Upper lobe of left lung (tissue), 6 donors: ENCODE data around the gene CAMK1G. TPM values are rescaled to one million over a fixed set of nuclear protein-coding genes. Genes with fewer than 3 reads are reported as not detected.
A peak's percentile ranks its signal among the peaks of the same experiment; 100 is the strongest.

Source experiments
- ATAC-seq, 2 donors: fragments of 200-7000 bp; cut with Tn5 transposase; one replicate each; pipeline ENCODE4 v1.9.1; 2022; ENCODE audit warnings: mild to moderate bottlenecking in 2 of 2, moderate library complexity in 2 of 2; ENCODE audit not compliant: low FRiP score in 2 of 2
- DNase-seq, 2 donors: peaks; one replicate each; pipeline ENCODE4 v3.0.0-alpha.2; 2019 to 2020
- H3K27ac ChIP-seq, 4 donors: fragments of 200-600 bp; sonication (generic); one replicate each; pipeline ENCODE4 v1.5.1; 2016 to 2019
- H3K27me3 ChIP-seq, 4 donors: fragments of 200-600 bp; sonication (generic); one replicate each; pipeline ENCODE4 v1.5.1; 2017 to 2019
- H3K36me3 ChIP-seq, 4 donors: fragments of 200-600 bp; sonication (generic); one replicate each; pipeline ENCODE4 v1.5.1; 2016 to 2019
- H3K4me1 ChIP-seq, 4 donors: fragments of 200-600 bp; sonication (generic); one replicate each; pipeline ENCODE4 v1.5.1; 2018 to 2019
- H3K4me3 ChIP-seq, 4 donors: fragments of 200-600 bp; sonication (generic); one replicate each; pipeline ENCODE4 v1.5.1; 2017 to 2019; ENCODE audit warnings: mild to moderate bottlenecking in 2 of 4, moderate library complexity in 1 of 4
- H3K9me3 ChIP-seq, 4 donors: fragments of 200-600 bp; sonication (generic); one replicate each; pipeline ENCODE4 v1.5.1; 2018 to 2019
- EP300 ChIP-seq, 4 donors: sonication (generic); formaldehyde crosslinking; IDR thresholded peaks; one replicate each; pipeline ENCODE4 v1.5.1; 2017; ENCODE audit warnings: antibody characterized with exemption in 4 of 4, control low read depth in 2 of 4
- POLR2A ChIP-seq, 4 donors: fragments of 450-650 bp; IDR thresholded peaks; one replicate each; pipeline ENCODE4 v1.5.1; 2016 to 2017; ENCODE audit warnings: antibody characterized with exemption in 4 of 4, mild to moderate bottlenecking in 2 of 4
- POLR2AphosphoS5 ChIP-seq, 2 donors: sonication (generic); formaldehyde crosslinking; IDR thresholded peaks; one replicate each; pipeline ENCODE4 v1.5.1; 2017; ENCODE audit warnings: antibody characterized with exemption in 2 of 2
- WGBS, 2 donors: methylation state at CpG; one replicate each; pipeline ENCODE4 v1.1.5; 2017 to 2018; 5-methylcytosine and 5-hydroxymethylcytosine counted together
- total RNA-seq, 6 donors: library from RNA; depleted of rRNA in 4 of 6; stranded (reverse); fragments of >200 nt in 4 of 6; gene quantifications; one replicate each; pipeline versions ENCODE4 v1.1.0 to v1.2.1, GENCODE V29; 2016 to 2021
- TF ChIP-seq, protein P1 (sequence below), 6 experiments: fragments of 450-650 bp in 4 of 6; fragments of 200-600 bp in 2 of 6; sonication (generic) in 2 of 6; IDR thresholded peaks; one replicate each; pipeline ENCODE4 v1.5.1; 2016 to 2019; ENCODE audit warnings: antibody characterized with exemption in 6 of 6
- donor health status: DM: no; HTN: no; CAD: no; lungs with moderate emphysema.
- donor health status: DM: no; HTN: yes; CAD: no; lungs with severe emphysema.

The CAMK1G gene
- total RNA-seq, 6 donors from 2014 or later: 0.20 to 0.46 (median 0.30) TPM; not detected in 3

DNA sequence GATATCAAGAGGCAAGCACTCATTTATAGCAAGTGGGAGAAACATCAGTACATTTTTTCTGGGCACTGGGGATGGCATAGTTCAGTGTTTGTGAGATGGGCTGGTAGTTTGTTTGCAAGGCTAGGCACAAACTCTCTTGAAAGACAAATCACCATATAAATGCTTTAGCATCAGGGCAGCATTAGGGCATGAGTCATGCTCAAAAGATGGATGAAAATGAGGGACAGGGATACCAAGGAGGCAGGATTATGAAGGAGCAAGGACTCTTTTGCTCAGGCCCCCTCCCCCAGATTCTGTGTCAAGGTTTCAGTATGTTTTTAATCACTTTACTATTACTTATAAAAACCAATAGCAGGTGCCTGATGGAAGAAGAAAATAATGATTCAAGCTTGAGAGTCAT lies 43.9 kb upstream of the CAMK1G start:
- Histone ChIP-seq H3K4me3 (no peak overlapping the region), H3K36me3 (no peaks in the 10 kb centered on the region), H3K9me3 (no peaks in the 10 kb centered on the region), H3K27me3 (no peaks in the 10 kb centered on the region), H3K27ac (no peak overlapping the region), H3K4me1 (no peaks in the 10 kb centered on the region)
- TF ChIP-seq POLR2A (IDR thresholded peaks at IDR 0.05) (no peak), EP300 (IDR thresholded peaks at IDR 0.05) (no peak), POLR2AphosphoS5 (IDR thresholded peaks at IDR 0.05) (no peak)
- TF ChIP-seq, protein P1, sequence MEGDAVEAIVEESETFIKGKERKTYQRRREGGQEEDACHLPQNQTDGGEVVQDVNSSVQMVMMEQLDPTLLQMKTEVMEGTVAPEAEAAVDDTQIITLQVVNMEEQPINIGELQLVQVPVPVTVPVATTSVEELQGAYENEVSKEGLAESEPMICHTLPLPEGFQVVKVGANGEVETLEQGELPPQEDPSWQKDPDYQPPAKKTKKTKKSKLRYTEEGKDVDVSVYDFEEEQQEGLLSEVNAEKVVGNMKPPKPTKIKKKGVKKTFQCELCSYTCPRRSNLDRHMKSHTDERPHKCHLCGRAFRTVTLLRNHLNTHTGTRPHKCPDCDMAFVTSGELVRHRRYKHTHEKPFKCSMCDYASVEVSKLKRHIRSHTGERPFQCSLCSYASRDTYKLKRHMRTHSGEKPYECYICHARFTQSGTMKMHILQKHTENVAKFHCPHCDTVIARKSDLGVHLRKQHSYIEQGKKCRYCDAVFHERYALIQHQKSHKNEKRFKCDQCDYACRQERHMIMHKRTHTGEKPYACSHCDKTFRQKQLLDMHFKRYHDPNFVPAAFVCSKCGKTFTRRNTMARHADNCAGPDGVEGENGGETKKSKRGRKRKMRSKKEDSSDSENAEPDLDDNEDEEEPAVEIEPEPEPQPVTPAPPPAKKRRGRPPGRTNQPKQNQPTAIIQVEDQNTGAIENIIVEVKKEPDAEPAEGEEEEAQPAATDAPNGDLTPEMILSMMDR (IDR thresholded peaks at IDR 0.05): no peak
- DNase-seq (no peak), ATAC-seq (no peak)

DNA sequence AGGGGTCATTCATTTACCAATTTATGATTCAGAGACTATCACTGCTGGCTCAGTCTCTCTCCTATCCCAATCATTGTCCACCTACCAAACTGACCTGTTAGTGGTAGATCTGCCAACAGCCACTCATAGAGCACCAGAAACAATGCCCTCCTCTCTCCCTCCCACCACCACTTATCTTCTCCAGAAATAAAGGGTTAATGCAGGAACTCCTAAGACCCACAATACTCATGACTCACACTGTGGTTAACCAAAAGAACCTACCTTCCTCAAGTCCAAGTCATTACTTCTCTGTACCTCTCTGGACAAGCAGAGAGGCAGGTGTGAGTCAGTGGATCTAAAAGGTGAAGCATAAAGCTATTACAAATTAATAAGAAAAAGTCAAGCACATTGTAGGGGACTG lies 40.9 kb upstream of the CAMK1G start:
- no peak for ATAC-seq
- no peaks in the 10 kb centered on the region for H3K27me3 ChIP-seq

DNA sequence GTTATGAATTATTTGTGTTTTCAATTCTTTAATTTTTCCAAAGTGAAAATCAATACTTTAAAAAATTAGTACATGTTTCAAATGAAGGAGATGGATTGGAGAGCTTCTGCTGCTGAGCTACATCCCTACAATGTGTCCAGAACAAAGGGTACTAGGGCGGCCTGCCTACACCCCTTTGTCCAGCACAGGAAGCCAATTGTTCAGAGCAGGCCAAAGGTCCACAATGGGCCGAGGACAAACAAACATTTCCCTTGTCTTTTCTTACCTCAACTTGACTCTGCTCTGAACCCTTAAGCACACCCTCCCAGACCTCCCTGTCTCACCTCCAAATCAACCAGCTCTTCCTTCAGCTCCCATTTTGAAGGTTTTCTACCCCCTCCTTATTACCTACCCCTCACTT lies 39.4 kb upstream of the CAMK1G start:
- DNase-seq (no peak), ATAC-seq (no peak)
- WGBS, 2 donors: 67 to 75% methylated on average over 2 of the region's 2 CpGs
- Histone ChIP-seq H3K4me3 (no peak overlapping the region), H3K4me1 (no peaks in the 10 kb centered on the region), H3K9me3 (no peaks in the 10 kb centered on the region), H3K27ac (peak overlapping the region in 1 of 4 donors; percentile 24), H3K36me3 (no peaks in the 10 kb centered on the region), H3K27me3 (no peaks in the 10 kb centered on the region)
- no peak for TF ChIP-seq POLR2A (IDR thresholded peaks at IDR 0.05)
- TF ChIP-seq EP300 (IDR thresholded peaks at IDR 0.05): no peak
- TF ChIP-seq, protein P1 (IDR thresholded peaks at IDR 0.05): no peak
- TF ChIP-seq POLR2AphosphoS5 (IDR thresholded peaks at IDR 0.05): no peak

More for the DNA sequence above, 40.9 kb upstream of the CAMK1G start:
- no peaks in the 10 kb centered on the region for H3K9me3 ChIP-seq
- H3K4me1 ChIP-seq: no peaks in the 10 kb centered on the region
- DNase-seq: no peak
- no peak overlapping the region for H3K4me3 ChIP-seq
- H3K27ac ChIP-seq: no peak overlapping the region
- no peaks in the 10 kb centered on the region for H3K36me3 ChIP-seq
- TF ChIP-seq, protein P1 (IDR thresholded peaks at IDR 0.05): no peak
- TF ChIP-seq POLR2AphosphoS5 (IDR thresholded peaks at IDR 0.05) (no peak), EP300 (IDR thresholded peaks at IDR 0.05) (no peak), POLR2A (IDR thresholded peaks at IDR 0.05) (no peak)

DNA sequence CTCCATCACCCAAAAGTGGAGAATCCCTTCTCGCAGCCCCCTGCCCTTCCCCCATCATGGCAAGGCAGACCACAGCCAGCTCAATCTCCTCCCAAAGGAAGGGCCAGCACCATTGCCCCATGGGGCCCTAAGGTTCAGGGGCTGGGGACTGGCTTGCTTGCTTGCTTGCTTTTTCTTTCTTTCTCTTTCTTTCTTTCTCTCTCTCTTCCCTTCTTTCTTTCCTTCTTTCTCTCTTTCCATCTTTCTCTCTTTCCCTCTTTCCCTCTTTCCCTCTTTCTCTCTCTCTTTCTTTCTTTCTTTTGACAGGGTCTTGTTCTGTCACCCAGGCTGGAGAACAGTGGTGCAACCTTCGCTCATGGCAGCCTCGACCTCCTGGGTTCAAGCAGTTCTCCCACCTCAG lies 38.1 kb upstream of the CAMK1G start:
- H3K9me3 ChIP-seq: no peaks in the 10 kb centered on the region
- H3K27ac ChIP-seq: no peak overlapping the region
- H3K4me3 ChIP-seq: no peak overlapping the region
- ATAC-seq: no peak
- no peaks in the 10 kb centered on the region for H3K27me3 ChIP-seq
- no peaks in the 10 kb centered on the region for H3K36me3 ChIP-seq
- no peak for DNase-seq
- TF ChIP-seq, protein P1 (IDR thresholded peaks at IDR 0.05): no peak
- TF ChIP-seq POLR2AphosphoS5 (IDR thresholded peaks at IDR 0.05): no peak
- TF ChIP-seq EP300 (IDR thresholded peaks at IDR 0.05): no peak
- no peak for TF ChIP-seq POLR2A (IDR thresholded peaks at IDR 0.05)
- 91 to 93% methylated on average over 3 of the region's 3 CpGs for WGBS, 2 donors
- no peaks in the 10 kb centered on the region for H3K4me1 ChIP-seq

DNA sequence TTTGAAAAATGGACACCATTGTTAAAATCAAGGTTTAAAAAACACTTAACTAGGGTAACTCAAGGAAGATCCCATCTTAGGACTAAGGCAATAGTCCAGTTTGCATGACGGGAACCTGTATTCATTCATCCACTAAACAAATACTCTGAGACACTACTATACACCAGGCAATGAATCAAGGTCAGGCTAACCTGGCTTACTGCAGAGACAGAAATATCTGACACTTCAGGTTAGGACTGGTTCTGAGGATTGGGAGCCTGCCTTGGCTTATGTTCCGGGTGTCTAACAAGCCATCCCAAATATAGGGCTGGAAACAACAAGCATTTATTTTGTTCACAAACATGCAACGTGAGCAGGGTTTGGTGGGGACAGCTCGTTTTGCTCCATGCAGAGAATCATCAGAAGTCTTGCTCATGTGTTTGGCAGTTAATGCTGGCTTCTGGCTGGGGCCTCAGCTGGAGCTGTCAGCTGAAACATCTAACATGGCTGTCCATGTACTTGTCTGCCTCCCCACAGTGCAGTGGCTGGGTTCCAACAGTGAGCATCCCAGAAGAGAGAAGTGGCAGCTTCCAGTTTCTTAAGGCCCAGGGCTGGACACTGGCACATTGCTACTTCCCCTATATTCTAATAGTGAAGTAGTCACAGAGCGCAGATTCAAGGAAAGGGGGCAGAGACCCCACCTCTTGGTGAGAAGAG lies 37.0 kb upstream of the CAMK1G start:
- Histone ChIP-seq H3K27me3 (no peaks in the 10 kb centered on the region), H3K27ac (no peak overlapping the region), H3K4me1 (no peaks in the 10 kb centered on the region), H3K9me3 (no peaks in the 10 kb centered on the region), H3K4me3 (no peak overlapping the region), H3K36me3 (no peaks in the 10 kb centered on the region)
- ATAC-seq (no peak), DNase-seq (no peak)
- WGBS, 2 donors: 87 to 92% methylated on average over 4 to 5 of the region's 5 CpGs
- no peak for TF ChIP-seq POLR2A (IDR thresholded peaks at IDR 0.05)
- no peak for TF ChIP-seq EP300 (IDR thresholded peaks at IDR 0.05)
- no peak for TF ChIP-seq POLR2AphosphoS5 (IDR thresholded peaks at IDR 0.05)
- TF ChIP-seq, protein P1 (IDR thresholded peaks at IDR 0.05): no peak
